HL-60 (cell line): ENCODE results near the gene NTSR2.

ENCODE experiments used
- DNase-seq, 2 experiments: peaks; one replicate each; pipeline ENCODE4 v3.0.0-alpha.2; 2010 to 2020; ENCODE audit warnings: low read depth in 1 of 2, low spot score in 1 of 2
- H3K27ac ChIP-seq: fragments of 250-450 bp; sonication (Bioruptor Pico); replicated peaks from 2 replicates; pipeline ENCODE4 v1.5.1; 2020; ENCODE audit warnings: mild to moderate bottlenecking, moderate library complexity
- H3K27me3 ChIP-seq: fragments of 250-450 bp; sonication (Bioruptor Pico); 2 replicates; pipeline ENCODE4 v1.5.1; 2021; ENCODE audit warnings: mild to moderate bottlenecking, moderate library complexity; ENCODE audit not compliant: insufficient read depth, poor library complexity, severe bottlenecking
- H3K4me3 ChIP-seq: replicated peaks from 2 replicates; pipeline ENCODE4 v1.5.1; 2011; ENCODE audit warnings: mild to moderate bottlenecking, control low read depth, low read length; ENCODE audit not compliant: insufficient read depth
- GABPA ChIP-seq: IDR thresholded peaks from 2 replicates; pipeline ENCODE4 v1.6.1; 2012; ENCODE audit warnings: low read depth
- POLR2AphosphoS5 ChIP-seq: IDR thresholded peaks from 2 replicates; pipeline ENCODE4 v1.6.1; 2012; ENCODE audit warnings: low read depth
- SPI1 ChIP-seq: IDR thresholded peaks from 2 replicates; pipeline ENCODE4 v1.6.1; 2012; ENCODE audit warnings: low read depth, mild to moderate bottlenecking, borderline replicate concordance
- TF ChIP-seq, protein P1 (sequence below): IDR thresholded peaks from one replicate; pipeline ENCODE4 v1.5.1; 2011; ENCODE audit warnings: low read length, control low read depth, inconsistent platforms; ENCODE audit not compliant: insufficient read depth
- TF ChIP-seq, protein P2 (sequence below): IDR thresholded peaks from 2 replicates; pipeline ENCODE4 v1.6.1; 2012; ENCODE audit warnings: low read depth; ENCODE audit not compliant: insufficient replicate concordance

The NTSR2 gene

GRCh38 chr2:11629215-11629614 is 40.8 kb downstream of the NTSR2 start:
- no peak for DNase-seq
- Histone ChIP-seq H3K27me3 (no peaks in the 10 kb centered on the region), H3K4me3 (no peak overlapping the region), H3K27ac (no peak overlapping the region)
- TF ChIP-seq, protein P1, sequence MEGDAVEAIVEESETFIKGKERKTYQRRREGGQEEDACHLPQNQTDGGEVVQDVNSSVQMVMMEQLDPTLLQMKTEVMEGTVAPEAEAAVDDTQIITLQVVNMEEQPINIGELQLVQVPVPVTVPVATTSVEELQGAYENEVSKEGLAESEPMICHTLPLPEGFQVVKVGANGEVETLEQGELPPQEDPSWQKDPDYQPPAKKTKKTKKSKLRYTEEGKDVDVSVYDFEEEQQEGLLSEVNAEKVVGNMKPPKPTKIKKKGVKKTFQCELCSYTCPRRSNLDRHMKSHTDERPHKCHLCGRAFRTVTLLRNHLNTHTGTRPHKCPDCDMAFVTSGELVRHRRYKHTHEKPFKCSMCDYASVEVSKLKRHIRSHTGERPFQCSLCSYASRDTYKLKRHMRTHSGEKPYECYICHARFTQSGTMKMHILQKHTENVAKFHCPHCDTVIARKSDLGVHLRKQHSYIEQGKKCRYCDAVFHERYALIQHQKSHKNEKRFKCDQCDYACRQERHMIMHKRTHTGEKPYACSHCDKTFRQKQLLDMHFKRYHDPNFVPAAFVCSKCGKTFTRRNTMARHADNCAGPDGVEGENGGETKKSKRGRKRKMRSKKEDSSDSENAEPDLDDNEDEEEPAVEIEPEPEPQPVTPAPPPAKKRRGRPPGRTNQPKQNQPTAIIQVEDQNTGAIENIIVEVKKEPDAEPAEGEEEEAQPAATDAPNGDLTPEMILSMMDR: no peak
- TF ChIP-seq SPI1: no peak
- TF ChIP-seq, protein P2, sequence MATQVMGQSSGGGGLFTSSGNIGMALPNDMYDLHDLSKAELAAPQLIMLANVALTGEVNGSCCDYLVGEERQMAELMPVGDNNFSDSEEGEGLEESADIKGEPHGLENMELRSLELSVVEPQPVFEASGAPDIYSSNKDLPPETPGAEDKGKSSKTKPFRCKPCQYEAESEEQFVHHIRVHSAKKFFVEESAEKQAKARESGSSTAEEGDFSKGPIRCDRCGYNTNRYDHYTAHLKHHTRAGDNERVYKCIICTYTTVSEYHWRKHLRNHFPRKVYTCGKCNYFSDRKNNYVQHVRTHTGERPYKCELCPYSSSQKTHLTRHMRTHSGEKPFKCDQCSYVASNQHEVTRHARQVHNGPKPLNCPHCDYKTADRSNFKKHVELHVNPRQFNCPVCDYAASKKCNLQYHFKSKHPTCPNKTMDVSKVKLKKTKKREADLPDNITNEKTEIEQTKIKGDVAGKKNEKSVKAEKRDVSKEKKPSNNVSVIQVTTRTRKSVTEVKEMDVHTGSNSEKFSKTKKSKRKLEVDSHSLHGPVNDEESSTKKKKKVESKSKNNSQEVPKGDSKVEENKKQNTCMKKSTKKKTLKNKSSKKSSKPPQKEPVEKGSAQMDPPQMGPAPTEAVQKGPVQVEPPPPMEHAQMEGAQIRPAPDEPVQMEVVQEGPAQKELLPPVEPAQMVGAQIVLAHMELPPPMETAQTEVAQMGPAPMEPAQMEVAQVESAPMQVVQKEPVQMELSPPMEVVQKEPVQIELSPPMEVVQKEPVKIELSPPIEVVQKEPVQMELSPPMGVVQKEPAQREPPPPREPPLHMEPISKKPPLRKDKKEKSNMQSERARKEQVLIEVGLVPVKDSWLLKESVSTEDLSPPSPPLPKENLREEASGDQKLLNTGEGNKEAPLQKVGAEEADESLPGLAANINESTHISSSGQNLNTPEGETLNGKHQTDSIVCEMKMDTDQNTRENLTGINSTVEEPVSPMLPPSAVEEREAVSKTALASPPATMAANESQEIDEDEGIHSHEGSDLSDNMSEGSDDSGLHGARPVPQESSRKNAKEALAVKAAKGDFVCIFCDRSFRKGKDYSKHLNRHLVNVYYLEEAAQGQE: no peak
- TF ChIP-seq GABPA: no peak
- no peak for TF ChIP-seq POLR2AphosphoS5

GRCh38 chr2:11628675-11629074 is 41.3 kb downstream of the NTSR2 start:
- TF ChIP-seq GABPA (no peak), SPI1 (no peak), POLR2AphosphoS5 (no peak)
- TF ChIP-seq, protein P1: no peak
- TF ChIP-seq, protein P2: no peak
- no peak for DNase-seq
- Histone ChIP-seq H3K4me3 (no peak overlapping the region), H3K27me3 (no peaks in the 10 kb centered on the region), H3K27ac (no peak overlapping the region)

DNA sequence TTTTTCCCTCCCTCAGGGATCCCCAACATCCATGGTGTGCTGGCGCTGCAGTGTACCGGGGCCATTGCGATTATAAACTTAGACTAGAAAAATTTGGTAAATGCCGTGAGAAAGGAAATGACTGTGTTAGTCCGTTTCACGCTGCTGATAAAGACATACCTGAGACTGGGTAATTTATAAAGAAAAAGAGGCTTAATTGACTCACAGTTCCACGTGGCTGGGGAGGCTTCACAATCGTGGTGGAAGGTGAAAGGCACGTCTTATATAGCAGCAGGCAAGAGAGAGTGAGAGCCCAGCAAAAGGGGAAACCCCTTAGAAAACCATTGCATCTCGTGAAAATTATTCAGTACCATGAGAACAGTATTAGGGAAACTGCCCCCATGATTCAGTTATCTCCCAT is 44.3 kb downstream of the NTSR2 start:
- TF ChIP-seq SPI1 (no peak), POLR2AphosphoS5 (no peak), GABPA (no peak)
- TF ChIP-seq, protein P1: no peak
- TF ChIP-seq, protein P2: no peak
- no peaks in the 10 kb centered on the region for H3K27me3 ChIP-seq
- no peak overlapping the region for H3K4me3 ChIP-seq
- H3K27ac ChIP-seq: no peak overlapping the region
- DNase-seq: no peak
